ENCODE results near the gene AIFM2.

- TF ChIP-seq, protein P1, sequence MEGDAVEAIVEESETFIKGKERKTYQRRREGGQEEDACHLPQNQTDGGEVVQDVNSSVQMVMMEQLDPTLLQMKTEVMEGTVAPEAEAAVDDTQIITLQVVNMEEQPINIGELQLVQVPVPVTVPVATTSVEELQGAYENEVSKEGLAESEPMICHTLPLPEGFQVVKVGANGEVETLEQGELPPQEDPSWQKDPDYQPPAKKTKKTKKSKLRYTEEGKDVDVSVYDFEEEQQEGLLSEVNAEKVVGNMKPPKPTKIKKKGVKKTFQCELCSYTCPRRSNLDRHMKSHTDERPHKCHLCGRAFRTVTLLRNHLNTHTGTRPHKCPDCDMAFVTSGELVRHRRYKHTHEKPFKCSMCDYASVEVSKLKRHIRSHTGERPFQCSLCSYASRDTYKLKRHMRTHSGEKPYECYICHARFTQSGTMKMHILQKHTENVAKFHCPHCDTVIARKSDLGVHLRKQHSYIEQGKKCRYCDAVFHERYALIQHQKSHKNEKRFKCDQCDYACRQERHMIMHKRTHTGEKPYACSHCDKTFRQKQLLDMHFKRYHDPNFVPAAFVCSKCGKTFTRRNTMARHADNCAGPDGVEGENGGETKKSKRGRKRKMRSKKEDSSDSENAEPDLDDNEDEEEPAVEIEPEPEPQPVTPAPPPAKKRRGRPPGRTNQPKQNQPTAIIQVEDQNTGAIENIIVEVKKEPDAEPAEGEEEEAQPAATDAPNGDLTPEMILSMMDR (IDR thresholded peaks at IDR 0.05), result no peak
- no peak for TF ChIP-seq POLR2A (IDR thresholded peaks at IDR 0.05)
Observed at GRCh38 chr10:70098271-70098670, 34.4 kb downstream of the AIFM2 start.

Measured in testis (tissue), 2 donors.